ENCODE measurements around the gene LCOR.

The LCOR gene

DNA sequence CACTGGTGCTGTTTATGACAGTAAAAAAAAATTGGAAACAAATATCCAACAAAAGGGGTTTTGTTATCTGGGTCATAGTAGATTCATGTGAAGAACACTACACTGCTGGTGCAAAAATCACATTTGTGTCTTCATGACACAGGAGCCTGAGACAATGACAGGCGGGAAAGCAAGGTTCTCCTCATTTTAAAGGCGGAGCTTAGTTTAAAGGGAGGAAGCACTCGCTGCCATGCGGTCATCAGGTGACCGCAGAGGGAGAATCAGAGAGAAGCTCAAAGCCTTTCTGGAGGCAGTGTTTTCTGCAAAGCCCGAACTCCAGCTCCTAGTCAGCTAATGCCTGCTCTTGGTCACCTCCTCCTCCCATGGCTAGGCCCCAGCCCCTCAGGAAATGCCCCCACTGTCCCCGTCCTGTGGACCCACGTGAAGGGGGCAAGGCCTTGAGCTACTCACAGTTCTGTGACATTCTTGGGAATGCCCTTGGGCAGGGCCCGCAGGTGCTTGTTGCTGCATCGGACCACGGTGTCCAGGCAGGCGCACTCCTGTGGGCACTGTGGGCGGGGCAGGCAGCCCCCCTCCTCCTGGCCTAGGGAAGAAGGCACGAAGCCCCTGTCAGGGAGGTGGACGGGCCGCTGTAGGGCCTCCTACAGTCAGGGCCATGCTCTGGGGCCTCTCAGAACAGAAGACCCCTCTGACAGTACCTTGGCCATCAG lies 207.6 kb downstream of the LCOR start:
- no peak overlapping the region for H3K18ac ChIP-seq (ENCODE audit: low read depth in 1 of 2, low read length in 2 of 2)
- DNase-seq = no peak
- H2BK12ac ChIP-seq (ENCODE audit: low read length in 2 of 2) = no peak overlapping the region
- no peak overlapping the region for H3K9ac ChIP-seq (ENCODE audit: low read length)
- peaks cover 8% of the 10 kb centered on the region for H3K4me1 ChIP-seq (ENCODE audit: control insufficient read depth, insufficient read depth, low read depth, low read length)
- H3K23ac ChIP-seq (ENCODE audit: low read length in 2 of 2) = no peak overlapping the region
- H3K4me3 ChIP-seq (ENCODE audit: insufficient read depth in 1 of 2, low read depth in 1 of 2, low read length in 2 of 2) = no peak overlapping the region
- no peaks in the 10 kb centered on the region for H3K79me1 ChIP-seq (replicated peaks; ENCODE audit: low read length, poor library complexity, severe bottlenecking)
- no peak overlapping the region for H3K27ac ChIP-seq (ENCODE audit: low read length, poor library complexity, severe bottlenecking)
- no peak overlapping the region for H4K91ac ChIP-seq (ENCODE audit: low read length)
- H3K4me2 ChIP-seq (ENCODE audit: low read length, poor library complexity, severe bottlenecking) = no peak overlapping the region
- H2BK120ac ChIP-seq (ENCODE audit: low read depth, low read length) = no peak overlapping the region
- no peak overlapping the region for H2BK5ac ChIP-seq (ENCODE audit: low read depth, low read length, poor library complexity, severe bottlenecking)
- H2AFZ ChIP-seq (ENCODE audit: low read depth, low read length) = no peak overlapping the region
- H2AK5ac ChIP-seq (ENCODE audit: low read length, severe bottlenecking) = no peak overlapping the region
- no peak overlapping the region for H3K4ac ChIP-seq (ENCODE audit: low read depth in 1 of 2, low read length in 2 of 2)
- no peak overlapping the region for H2BK15ac ChIP-seq (ENCODE audit: low read depth, poor library complexity, severe bottlenecking)
- WGBS = 86% methylated on average over 13 of the region's 16 CpGs
- no peak overlapping the region for H3K14ac ChIP-seq (ENCODE audit: low read length in 2 of 2)
- peaks cover 1% of the 10 kb centered on the region for H3K9me3 ChIP-seq (ENCODE audit: control insufficient read depth, low read length)
- H3K27me3 ChIP-seq (ENCODE audit: control insufficient read depth in 1 of 2, insufficient read depth in 1 of 2, low read length in 2 of 2) = peaks cover 20 to 24% of the 10 kb centered on the region in 2 experiments
- H4K8ac ChIP-seq (ENCODE audit: low read length) = no peak overlapping the region
- no peaks in the 10 kb centered on the region for H3K36me3 ChIP-seq (ENCODE audit: control insufficient read depth in 1 of 2, insufficient read depth in 2 of 2, low read depth in 1 of 2, low read length in 2 of 2)

DNA sequence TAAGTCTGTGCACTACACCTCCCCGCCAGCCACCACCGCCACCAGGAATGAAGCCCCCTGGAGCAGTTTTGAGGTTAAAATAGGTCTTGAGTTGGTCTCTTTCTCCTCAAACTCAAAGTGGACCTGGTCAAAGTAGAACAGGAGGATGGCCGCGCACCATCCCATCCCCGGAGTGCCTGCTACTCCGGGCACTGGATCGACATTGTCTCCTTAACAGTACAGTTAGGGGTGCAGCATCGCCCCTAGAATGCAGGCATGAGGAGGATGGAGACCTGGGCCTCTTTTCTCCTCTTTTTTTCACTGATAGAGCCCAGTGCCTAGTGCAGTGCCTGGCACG lies 208.1 kb downstream of the LCOR start:
- Histone ChIP-seq H3K36me3 (ENCODE audit: control insufficient read depth in 1 of 2, insufficient read depth in 2 of 2, low read depth in 1 of 2, low read length in 2 of 2) (no peaks in the 10 kb centered on the region), H2AK5ac (ENCODE audit: low read length, severe bottlenecking) (no peak overlapping the region), H3K14ac (ENCODE audit: low read length in 2 of 2) (no peak overlapping the region), H3K27ac (ENCODE audit: low read length, poor library complexity, severe bottlenecking) (no peak overlapping the region), H3K4me2 (ENCODE audit: low read length, poor library complexity, severe bottlenecking) (no peak overlapping the region), H2BK15ac (ENCODE audit: low read depth, poor library complexity, severe bottlenecking) (no peak overlapping the region), H4K8ac (ENCODE audit: low read length) (no peak overlapping the region), H3K79me1 (replicated peaks; ENCODE audit: low read length, poor library complexity, severe bottlenecking) (no peaks in the 10 kb centered on the region), H3K9ac (ENCODE audit: low read length) (no peak overlapping the region), H2BK5ac (ENCODE audit: low read depth, low read length, poor library complexity, severe bottlenecking) (no peak overlapping the region), H3K9me3 (ENCODE audit: control insufficient read depth, low read length) (peaks cover 5% of the 10 kb centered on the region), H3K4ac (ENCODE audit: low read depth in 1 of 2, low read length in 2 of 2) (no peak overlapping the region), H3K27me3 (ENCODE audit: control insufficient read depth in 1 of 2, insufficient read depth in 1 of 2, low read length in 2 of 2) (peaks cover 15 to 19% of the 10 kb centered on the region in 2 experiments), H3K4me3 (ENCODE audit: insufficient read depth in 1 of 2, low read depth in 1 of 2, low read length in 2 of 2) (no peak overlapping the region), H3K4me1 (ENCODE audit: control insufficient read depth, insufficient read depth, low read depth, low read length) (peaks cover 8% of the 10 kb centered on the region), H2AFZ (ENCODE audit: low read depth, low read length) (no peak overlapping the region), H4K91ac (ENCODE audit: low read length) (no peak overlapping the region), H2BK12ac (ENCODE audit: low read length in 2 of 2) (no peak overlapping the region), H3K23ac (ENCODE audit: low read length in 2 of 2) (no peak overlapping the region), H2BK120ac (ENCODE audit: low read depth, low read length) (no peak overlapping the region), H3K18ac (ENCODE audit: low read depth in 1 of 2, low read length in 2 of 2) (no peak overlapping the region)
- DNase-seq = no peak
- WGBS = 97% methylated on average over 8 of the region's 9 CpGs

DNA sequence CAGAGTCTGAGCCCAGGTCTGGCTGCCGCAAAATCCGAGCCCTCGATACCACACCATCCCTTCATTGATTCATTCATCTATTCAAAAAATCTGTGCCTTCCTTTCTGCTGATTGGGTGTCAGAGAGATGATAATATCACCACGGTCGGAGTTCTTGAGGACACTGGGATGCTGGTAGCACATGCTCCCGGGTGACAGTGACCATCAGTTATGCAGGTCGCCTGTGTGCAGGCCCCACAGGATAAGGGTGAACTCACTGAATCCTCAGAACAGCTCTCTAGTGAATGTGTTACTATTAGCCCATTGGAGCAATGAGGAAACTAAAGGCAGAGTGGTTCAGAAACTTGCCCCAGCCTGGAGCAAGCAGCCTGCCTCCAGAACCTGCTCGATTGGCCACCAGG lies 208.6 kb downstream of the LCOR start:
- H4K8ac ChIP-seq (ENCODE audit: low read length) = no peak overlapping the region
- H3K18ac ChIP-seq (ENCODE audit: low read depth in 1 of 2, low read length in 2 of 2) = no peak overlapping the region
- 82% methylated on average over 7 of the region's 8 CpGs for WGBS
- no peak overlapping the region for H3K9ac ChIP-seq (ENCODE audit: low read length)
- H4K91ac ChIP-seq (ENCODE audit: low read length) = no peak overlapping the region
- H3K23ac ChIP-seq (ENCODE audit: low read length in 2 of 2) = no peak overlapping the region
- peaks cover 5% of the 10 kb centered on the region for H3K9me3 ChIP-seq (ENCODE audit: control insufficient read depth, low read length)
- H2BK12ac ChIP-seq (ENCODE audit: low read length in 2 of 2) = no peak overlapping the region
- H3K14ac ChIP-seq (ENCODE audit: low read length in 2 of 2) = no peak overlapping the region
- H2BK5ac ChIP-seq (ENCODE audit: low read depth, low read length, poor library complexity, severe bottlenecking) = no peak overlapping the region
- peaks cover 10 to 14% of the 10 kb centered on the region in 2 experiments for H3K27me3 ChIP-seq (ENCODE audit: control insufficient read depth in 1 of 2, insufficient read depth in 1 of 2, low read length in 2 of 2)
- DNase-seq = no peak
- no peak overlapping the region for H3K4me2 ChIP-seq (ENCODE audit: low read length, poor library complexity, severe bottlenecking)
- H2BK15ac ChIP-seq (ENCODE audit: low read depth, poor library complexity, severe bottlenecking) = no peak overlapping the region
- no peak overlapping the region for H2BK120ac ChIP-seq (ENCODE audit: low read depth, low read length)
- no peak overlapping the region for H3K4me3 ChIP-seq (ENCODE audit: insufficient read depth in 1 of 2, low read depth in 1 of 2, low read length in 2 of 2)
- H2AK5ac ChIP-seq (ENCODE audit: low read length, severe bottlenecking) = no peak overlapping the region
- no peak overlapping the region for H3K27ac ChIP-seq (ENCODE audit: low read length, poor library complexity, severe bottlenecking)
- no peak overlapping the region for H3K4ac ChIP-seq (ENCODE audit: low read depth in 1 of 2, low read length in 2 of 2)
- no peaks in the 10 kb centered on the region for H3K79me1 ChIP-seq (replicated peaks; ENCODE audit: low read length, poor library complexity, severe bottlenecking)
- peaks cover 8% of the 10 kb centered on the region for H3K4me1 ChIP-seq (ENCODE audit: control insufficient read depth, insufficient read depth, low read depth, low read length)
- H3K36me3 ChIP-seq (ENCODE audit: control insufficient read depth in 1 of 2, insufficient read depth in 2 of 2, low read depth in 1 of 2, low read length in 2 of 2) = no peaks in the 10 kb centered on the region
- H2AFZ ChIP-seq (ENCODE audit: low read depth, low read length) = no peak overlapping the region

DNA sequence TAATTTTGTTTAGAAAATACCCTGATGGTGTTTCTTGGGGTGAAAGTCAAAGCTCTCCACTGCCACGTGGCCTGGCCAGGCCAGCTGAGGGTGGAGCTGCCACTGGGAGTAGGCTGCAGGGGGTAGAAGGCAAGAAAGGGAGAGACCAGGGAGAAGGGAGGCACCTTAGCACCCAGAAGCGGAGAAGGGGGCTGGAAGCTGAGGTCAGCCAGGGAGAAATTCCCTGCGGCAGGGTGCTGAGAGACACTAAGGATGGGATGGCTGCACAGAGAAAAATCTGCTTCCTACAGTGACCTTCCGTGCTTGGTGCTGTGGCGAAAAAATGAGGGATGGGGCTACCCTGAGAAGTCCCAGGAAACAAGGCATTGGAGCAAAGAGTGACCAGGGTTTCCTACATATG lies 210.0 kb downstream of the LCOR start:
- no peak overlapping the region for H3K27ac ChIP-seq (ENCODE audit: low read length, poor library complexity, severe bottlenecking)
- no peak overlapping the region for H2BK5ac ChIP-seq (ENCODE audit: low read depth, low read length, poor library complexity, severe bottlenecking)
- no peak overlapping the region for H2BK15ac ChIP-seq (ENCODE audit: low read depth, poor library complexity, severe bottlenecking)
- H3K14ac ChIP-seq (ENCODE audit: low read length in 2 of 2) = no peak overlapping the region
- H2AK5ac ChIP-seq (ENCODE audit: low read length, severe bottlenecking) = no peak overlapping the region
- H3K4ac ChIP-seq (ENCODE audit: low read depth in 1 of 2, low read length in 2 of 2) = no peak overlapping the region
- no peaks in the 10 kb centered on the region for H3K79me1 ChIP-seq (replicated peaks; ENCODE audit: low read length, poor library complexity, severe bottlenecking)
- peaks cover 10 to 13% of the 10 kb centered on the region in 2 experiments for H3K27me3 ChIP-seq (ENCODE audit: control insufficient read depth in 1 of 2, insufficient read depth in 1 of 2, low read length in 2 of 2)
- H3K9ac ChIP-seq (ENCODE audit: low read length) = no peak overlapping the region
- no peak overlapping the region for H3K18ac ChIP-seq (ENCODE audit: low read depth in 1 of 2, low read length in 2 of 2)
- no peak overlapping the region for H3K4me2 ChIP-seq (ENCODE audit: low read length, poor library complexity, severe bottlenecking)
- 79% methylated on average over 5 of the region's 5 CpGs for WGBS
- no peaks in the 10 kb centered on the region for H3K36me3 ChIP-seq (ENCODE audit: control insufficient read depth in 1 of 2, insufficient read depth in 2 of 2, low read depth in 1 of 2, low read length in 2 of 2)
- no peak overlapping the region for H4K8ac ChIP-seq (ENCODE audit: low read length)
- peaks cover 8% of the 10 kb centered on the region for H3K4me1 ChIP-seq (ENCODE audit: control insufficient read depth, insufficient read depth, low read depth, low read length)
- H2BK12ac ChIP-seq (ENCODE audit: low read length in 2 of 2) = no peak overlapping the region
- H3K9me3 ChIP-seq (ENCODE audit: control insufficient read depth, low read length) = peaks cover 5% of the 10 kb centered on the region
- no peak for DNase-seq
- H2BK120ac ChIP-seq (ENCODE audit: low read depth, low read length) = no peak overlapping the region
- H3K23ac ChIP-seq (ENCODE audit: low read length in 2 of 2) = no peak overlapping the region
- no peak overlapping the region for H2AFZ ChIP-seq (ENCODE audit: low read depth, low read length)
- H3K4me3 ChIP-seq (ENCODE audit: insufficient read depth in 1 of 2, low read depth in 1 of 2, low read length in 2 of 2) = no peak overlapping the region
- H4K91ac ChIP-seq (ENCODE audit: low read length) = no peak overlapping the region
